ENCODE data around the gene PPM1E. TPM values are rescaled to one million over a fixed set of nuclear protein-coding genes. Genes with fewer than 3 reads are reported as not detected.

The PPM1E gene
- total RNA-seq, 3 donors from 2014 or later (not counting 1 experiment from before 2014, with no cell fraction given) = not detected

DNA sequence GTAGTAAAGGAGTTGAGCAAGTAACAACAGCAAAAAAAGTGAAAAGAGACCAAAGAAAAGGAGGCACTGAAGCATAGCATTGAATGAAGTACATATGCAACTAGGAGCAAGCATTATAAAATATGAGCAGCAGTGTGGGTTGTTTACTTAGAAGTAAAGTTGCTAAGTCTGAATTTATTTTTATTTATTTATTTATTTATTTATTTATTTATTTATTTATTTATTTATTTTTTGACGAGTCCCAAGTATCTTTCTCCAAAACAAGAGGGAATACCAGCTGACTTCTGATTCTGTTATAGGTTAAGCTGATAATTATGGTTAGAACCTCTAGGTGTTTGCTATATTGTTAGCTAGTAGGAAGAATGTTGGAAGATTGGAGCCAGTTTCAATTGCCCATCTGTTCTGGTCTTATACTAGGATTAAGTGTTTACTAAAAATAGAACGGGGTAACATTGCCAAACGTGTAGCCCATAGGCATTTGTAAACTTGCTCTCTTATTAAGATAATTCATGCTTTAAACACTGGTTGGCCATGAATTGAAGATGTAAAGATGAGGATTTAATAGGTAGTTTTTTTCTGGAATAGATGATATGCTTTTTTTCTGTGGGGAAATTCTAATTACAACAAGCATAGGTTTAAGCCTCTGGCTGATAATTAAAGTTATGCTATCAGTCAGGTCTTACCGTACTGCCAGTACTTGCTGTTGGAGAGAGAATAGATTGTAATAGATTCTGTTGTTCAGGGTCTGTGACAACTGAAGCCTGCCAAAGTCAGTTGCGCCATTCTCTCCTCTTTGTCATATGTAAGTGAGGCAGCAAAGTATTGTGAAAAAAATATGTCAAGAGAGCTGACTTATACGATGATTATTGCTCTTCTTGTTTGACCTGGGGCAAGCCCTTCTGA, 66.7 kb downstream of the PPM1E start:
- no peaks in the 10 kb centered on the region for H3K9me3 Mint-ChIP-seq
- Histone ChIP-seq H3K27me3 (ENCODE audit: control insufficient read depth, insufficient read depth, low read length) (no peaks in the 10 kb centered on the region), H3K9me3 (ENCODE audit: control insufficient read depth, insufficient read depth, low read length) (no peaks in the 10 kb centered on the region), H3K4me1 (ENCODE audit: control insufficient read depth, insufficient read depth, low read length) (no peaks in the 10 kb centered on the region), H3K27ac (ENCODE audit: low read length) (no peak overlapping the region), H3K4me3 (ENCODE audit: low read length) (no peak overlapping the region), H3K36me3 (ENCODE audit: control insufficient read depth, insufficient read depth, low read length) (no peaks in the 10 kb centered on the region)
- TF ChIP-seq, protein P1, sequence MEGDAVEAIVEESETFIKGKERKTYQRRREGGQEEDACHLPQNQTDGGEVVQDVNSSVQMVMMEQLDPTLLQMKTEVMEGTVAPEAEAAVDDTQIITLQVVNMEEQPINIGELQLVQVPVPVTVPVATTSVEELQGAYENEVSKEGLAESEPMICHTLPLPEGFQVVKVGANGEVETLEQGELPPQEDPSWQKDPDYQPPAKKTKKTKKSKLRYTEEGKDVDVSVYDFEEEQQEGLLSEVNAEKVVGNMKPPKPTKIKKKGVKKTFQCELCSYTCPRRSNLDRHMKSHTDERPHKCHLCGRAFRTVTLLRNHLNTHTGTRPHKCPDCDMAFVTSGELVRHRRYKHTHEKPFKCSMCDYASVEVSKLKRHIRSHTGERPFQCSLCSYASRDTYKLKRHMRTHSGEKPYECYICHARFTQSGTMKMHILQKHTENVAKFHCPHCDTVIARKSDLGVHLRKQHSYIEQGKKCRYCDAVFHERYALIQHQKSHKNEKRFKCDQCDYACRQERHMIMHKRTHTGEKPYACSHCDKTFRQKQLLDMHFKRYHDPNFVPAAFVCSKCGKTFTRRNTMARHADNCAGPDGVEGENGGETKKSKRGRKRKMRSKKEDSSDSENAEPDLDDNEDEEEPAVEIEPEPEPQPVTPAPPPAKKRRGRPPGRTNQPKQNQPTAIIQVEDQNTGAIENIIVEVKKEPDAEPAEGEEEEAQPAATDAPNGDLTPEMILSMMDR (IDR thresholded peaks at IDR 0.05) = no peak
- H3K27ac Mint-ChIP-seq = no peak overlapping the region
- ATAC-seq (no peak), DNase-seq (no peak)
- no peaks in the 10 kb centered on the region for H3K36me3 Mint-ChIP-seq
- intact Hi-C loops (cut with micrococcal nuclease) = no loop called here
- peaks cover 10 to 20% of the 10 kb centered on the region in 2 donors for H3K27me3 Mint-ChIP-seq (ENCODE audit: low read depth in 2 of 2)
- WGBS (ENCODE audit: insufficient coverage) = 92% methylated on average over 6 of the region's 6 CpGs
- H3K4me1 Mint-ChIP-seq = no peaks in the 10 kb centered on the region
- H3K4me3 Mint-ChIP-seq = no peak overlapping the region

DNA sequence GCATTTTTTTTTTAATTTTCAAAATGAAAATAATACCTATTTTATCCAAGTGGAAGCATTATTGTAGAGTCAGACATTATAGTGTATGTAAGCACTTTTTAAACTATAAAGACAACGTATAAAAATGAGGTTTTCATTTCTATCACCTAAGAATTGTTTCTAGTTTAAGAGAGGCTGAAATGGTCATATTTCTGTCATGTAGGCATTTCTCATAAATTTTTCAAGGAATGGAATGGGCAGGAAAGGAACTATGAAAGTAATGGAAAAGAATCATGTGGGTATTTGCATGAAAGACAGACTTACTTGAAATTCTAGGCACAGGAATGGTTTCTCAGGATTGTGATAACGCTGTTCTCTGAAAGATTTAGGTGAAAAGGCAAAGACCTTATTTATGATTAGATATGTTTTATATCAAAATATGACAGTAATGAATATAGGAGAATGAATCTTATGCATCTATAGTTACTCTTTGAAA, 67.4 kb downstream of the PPM1E start:
- no CpG with 5 or more reads among the region's 2 CpGs for WGBS (ENCODE audit: insufficient coverage)
- ATAC-seq = no peak
- Mint-ChIP-seq H3K27ac (no peak overlapping the region), H3K9me3 (no peaks in the 10 kb centered on the region), H3K4me3 (no peak overlapping the region), H3K36me3 (no peaks in the 10 kb centered on the region), H3K4me1 (no peaks in the 10 kb centered on the region), H3K27me3 (ENCODE audit: low read depth in 2 of 2) (peaks cover 10 to 20% of the 10 kb centered on the region in 2 donors)
- H3K4me1 ChIP-seq (ENCODE audit: control insufficient read depth, insufficient read depth, low read length) = no peaks in the 10 kb centered on the region
- no peaks in the 10 kb centered on the region for H3K36me3 ChIP-seq (ENCODE audit: control insufficient read depth, insufficient read depth, low read length)
- no peak for DNase-seq
- intact Hi-C loops (cut with micrococcal nuclease) = no loop called here
- no peak overlapping the region for H3K4me3 ChIP-seq (ENCODE audit: low read length)
- TF ChIP-seq, protein P1 (IDR thresholded peaks at IDR 0.05) = no peak
- H3K27ac ChIP-seq (ENCODE audit: low read length) = no peak overlapping the region
- H3K27me3 ChIP-seq (ENCODE audit: control insufficient read depth, insufficient read depth, low read length) = no peaks in the 10 kb centered on the region
- H3K9me3 ChIP-seq (ENCODE audit: control insufficient read depth, insufficient read depth, low read length) = no peaks in the 10 kb centered on the region

DNA sequence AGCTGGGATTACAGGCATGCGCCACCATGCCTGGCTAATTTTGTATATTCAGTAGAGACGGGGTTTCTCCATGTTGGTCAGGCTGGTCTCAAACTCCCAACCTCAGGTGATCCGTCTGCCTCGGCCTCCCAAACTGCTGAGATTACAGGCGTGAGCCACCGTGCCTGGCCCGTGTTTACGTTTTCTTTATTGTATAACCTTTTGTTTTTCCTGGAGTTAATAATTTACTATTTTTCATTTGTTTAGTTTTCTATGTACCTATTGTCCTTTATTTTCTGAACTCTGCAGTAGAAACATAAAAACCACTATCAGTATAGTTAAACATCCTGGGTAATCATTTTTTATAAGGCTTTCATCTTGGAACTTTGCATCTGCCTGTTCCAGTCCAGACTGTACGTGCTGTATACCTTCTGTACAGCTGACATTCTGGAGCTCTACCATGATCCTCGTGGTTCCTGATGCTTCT, 73.6 kb downstream of the PPM1E start:
- Mint-ChIP-seq H3K27me3 (ENCODE audit: low read depth in 2 of 2) (peaks cover 10 to 35% of the 10 kb centered on the region in 2 donors), H3K36me3 (no peaks in the 10 kb centered on the region), H3K27ac (no peak overlapping the region), H3K9me3 (no peaks in the 10 kb centered on the region), H3K4me1 (no peaks in the 10 kb centered on the region), H3K4me3 (no peak overlapping the region)
- 92% methylated on average over 10 of the region's 10 CpGs for WGBS (ENCODE audit: insufficient coverage)
- no peak overlapping the region for H3K4me3 ChIP-seq (ENCODE audit: low read length)
- no peaks in the 10 kb centered on the region for H3K9me3 ChIP-seq (ENCODE audit: control insufficient read depth, insufficient read depth, low read length)
- ATAC-seq = no peak
- TF ChIP-seq, protein P1 (IDR thresholded peaks at IDR 0.05) = no peak
- no peaks in the 10 kb centered on the region for H3K4me1 ChIP-seq (ENCODE audit: control insufficient read depth, insufficient read depth, low read length)
- intact Hi-C loops (cut with micrococcal nuclease) = no loop called here
- no peaks in the 10 kb centered on the region for H3K36me3 ChIP-seq (ENCODE audit: control insufficient read depth, insufficient read depth, low read length)
- H3K27ac ChIP-seq (ENCODE audit: low read length) = no peak overlapping the region
- no peak for DNase-seq
- no peaks in the 10 kb centered on the region for H3K27me3 ChIP-seq (ENCODE audit: control insufficient read depth, insufficient read depth, low read length)
